Neural progenitor cell (in vitro differentiated cells): ENCODE data around the gene UMOD. TPM values are rescaled to one million over a fixed set of nuclear protein-coding genes. Genes with fewer than 3 reads are reported as not detected.
A peak's percentile ranks its signal among the peaks of the same experiment; 100 is the strongest.

ENCODE experiments used
- DNase-seq: peaks from one replicate; pipeline ENCODE4 v3.0.0-alpha.2; 2016; ENCODE audit warnings: low spot score
- H2AFZ ChIP-seq: fragments of 200-600 bp; sonication (generic); replicated peaks from 2 replicates; pipeline ENCODE4 v1.6.1; 2016; ENCODE audit warnings: antibody characterized with exemption
- H3F3A ChIP-seq: fragments of 200-600 bp; sonication (generic); 2 replicates; pipeline ENCODE4 v1.6.1; 2016; ENCODE audit warnings: antibody characterized with exemption, low read depth
- H3K27ac ChIP-seq: fragments of 200-600 bp; sonication (generic); 2 replicates; pipeline ENCODE4 v1.5.1; 2016; ENCODE audit warnings: mild to moderate bottlenecking
- H3K27me3 ChIP-seq: fragments of 200-600 bp; sonication (generic); 2 replicates; pipeline ENCODE4 v1.6.1; 2016; ENCODE audit warnings: mild to moderate bottlenecking, moderate library complexity
- H3K36me3 ChIP-seq: fragments of 200-600 bp; sonication (generic); 2 replicates; pipeline ENCODE4 v1.5.1; 2016
- H3K4me1 ChIP-seq: fragments of 200-600 bp; sonication (generic); 2 replicates; pipeline ENCODE4 v1.6.1; 2016; ENCODE audit warnings: mixed run types
- H3K4me2 ChIP-seq: fragments of 200-600 bp; sonication (generic); 2 replicates; pipeline ENCODE4 v1.6.1; 2016
- H3K4me3 ChIP-seq: fragments of 200-600 bp; sonication (generic); 2 replicates; pipeline ENCODE4 v1.5.1; 2016
- H3K79me2 ChIP-seq: fragments of 200-600 bp; sonication (generic); 2 replicates; pipeline ENCODE4 v1.6.1; 2016; ENCODE audit warnings: low read depth
- H3K9ac ChIP-seq: fragments of 200-600 bp; sonication (generic); 2 replicates; pipeline ENCODE4 v1.6.1; 2016
- H3K9me3 ChIP-seq: fragments of 200-600 bp; sonication (generic); 2 replicates; pipeline ENCODE4 v1.5.1; 2016; ENCODE audit warnings: low read depth
- H4K20me1 ChIP-seq: fragments of 200-600 bp; sonication (generic); 2 replicates; pipeline ENCODE4 v1.6.1; 2016; ENCODE audit warnings: low read depth
- H3K27ac Mint-ChIP-seq: 3 replicates; pipeline ENCODE4 v1.8.0; 2021; ENCODE audit warnings: mixed read lengths
- H3K27me3 Mint-ChIP-seq: 2 replicates; pipeline ENCODE4 v1.8.0; 2022; ENCODE audit warnings: low read depth, mild to moderate bottlenecking, inconsistent platforms, moderate library complexity, mixed read lengths; ENCODE audit not compliant: insufficient read depth
- H3K36me3 Mint-ChIP-seq: 3 replicates; pipeline ENCODE4 v1.8.0; 2021; ENCODE audit warnings: mixed read lengths
- H3K4me1 Mint-ChIP-seq: 3 replicates; pipeline ENCODE4 v1.8.0; 2021; ENCODE audit warnings: mixed read lengths
- H3K4me3 Mint-ChIP-seq: 3 replicates; pipeline ENCODE4 v1.8.0; 2021; ENCODE audit warnings: mild to moderate bottlenecking, moderate library complexity, mixed read lengths
- H3K9me3 Mint-ChIP-seq: 3 replicates; pipeline ENCODE4 v1.8.0; 2020; ENCODE audit warnings: mixed read lengths
- CTCF ChIP-seq: fragments of 200-600 bp; sonication (generic); IDR thresholded peaks from 2 replicates; pipeline ENCODE4 v1.5.1; 2017; ENCODE audit warnings: antibody characterized with exemption, mild to moderate bottlenecking
- EZH2 ChIP-seq: fragments of 200-600 bp; sonication (generic); IDR thresholded peaks from 2 replicates; pipeline ENCODE4 v1.6.1; 2017; ENCODE audit warnings: antibody characterized with exemption, mild to moderate bottlenecking, moderate library complexity
- EZH2phosphoT487 ChIP-seq: fragments of 200-600 bp; sonication (generic); IDR thresholded peaks from 2 replicates; pipeline ENCODE4 v1.6.1; 2017; ENCODE audit warnings: antibody characterized with exemption
- total RNA-seq: library from RNA; depleted of rRNA; stranded (reverse); fragments of >200 nt; gene quantifications from 2 replicates; pipeline ENCODE4 v1.2.3, GENCODE V29; 2015; ENCODE audit warnings: low replicate concordance

UMOD gene
- total RNA-seq, 1 donor from 2014 or later = not detected

GRCh38 chr16:20398603-20399002 is 46.1 kb upstream of the UMOD start:
- Mint-ChIP-seq H3K27ac (no peak overlapping the region), H3K27me3 (peaks cover under 1% of the 10 kb centered on the region), H3K4me3 (peak overlapping the region; percentile 27), H3K4me1 (peaks cover 22% of the 10 kb centered on the region), H3K9me3 (no peaks in the 10 kb centered on the region), H3K36me3 (no peaks in the 10 kb centered on the region)
- Histone ChIP-seq H3K9ac (no peak overlapping the region), H3K4me3 (no peak overlapping the region), H3K27ac (no peak overlapping the region), H3K27me3 (no peaks in the 10 kb centered on the region), H2AFZ (no peak overlapping the region), H3K9me3 (no peaks in the 10 kb centered on the region), H3K79me2 (no peaks in the 10 kb centered on the region), H3K4me1 (no peaks in the 10 kb centered on the region), H3K36me3 (no peaks in the 10 kb centered on the region), H3K4me2 (no peak overlapping the region), H4K20me1 (no peaks in the 10 kb centered on the region), H3F3A (no peaks in the 10 kb centered on the region)
- TF ChIP-seq EZH2phosphoT487 (no peak), EZH2 (no peak), CTCF (no peak)
- DNase-seq = no peak

- H3K27me3 ChIP-seq = no peaks in the 10 kb centered on the region
- no peak for DNase-seq
- TF ChIP-seq EZH2 = no peak
- no peak for TF ChIP-seq EZH2phosphoT487
- TF ChIP-seq CTCF = no peak
- no peak overlapping the region for H3K27ac Mint-ChIP-seq
- no peaks in the 10 kb centered on the region for H3K9me3 ChIP-seq
- no peak overlapping the region for H3K4me3 ChIP-seq
- no peak overlapping the region for H3K4me2 ChIP-seq
- H3K9ac ChIP-seq = no peak overlapping the region
- H4K20me1 ChIP-seq = no peaks in the 10 kb centered on the region
- H3K79me2 ChIP-seq = no peaks in the 10 kb centered on the region
- H3K36me3 Mint-ChIP-seq = no peaks in the 10 kb centered on the region
- no peaks in the 10 kb centered on the region for H3K36me3 ChIP-seq
- peaks cover 4% of the 10 kb centered on the region for H3K27me3 Mint-ChIP-seq
- H2AFZ ChIP-seq = no peak overlapping the region
- no peak overlapping the region for H3K27ac ChIP-seq
- H3K4me3 Mint-ChIP-seq = no peak overlapping the region
- H3K9me3 Mint-ChIP-seq = no peaks in the 10 kb centered on the region
- H3K4me1 ChIP-seq = no peaks in the 10 kb centered on the region
- peaks cover 30% of the 10 kb centered on the region for H3K4me1 Mint-ChIP-seq
- no peaks in the 10 kb centered on the region for H3F3A ChIP-seq
Observed at GRCh38 chr16:20397468-20398074, 45.1 kb upstream of the UMOD start.

- no peak for DNase-seq
- H2AFZ ChIP-seq = no peak overlapping the region
- Mint-ChIP-seq H3K4me1 (peaks cover 29% of the 10 kb centered on the region), H3K27ac (no peak overlapping the region), H3K4me3 (no peak overlapping the region), H3K27me3 (peaks cover 4% of the 10 kb centered on the region), H3K36me3 (no peaks in the 10 kb centered on the region), H3K9me3 (no peaks in the 10 kb centered on the region)
- H3K79me2 ChIP-seq = no peaks in the 10 kb centered on the region
- H3K9me3 ChIP-seq = no peaks in the 10 kb centered on the region
- H4K20me1 ChIP-seq = no peaks in the 10 kb centered on the region
- H3K27me3 ChIP-seq = no peaks in the 10 kb centered on the region
- TF ChIP-seq EZH2phosphoT487 (no peak), CTCF (no peak), EZH2 (no peak)
- no peak overlapping the region for H3K4me2 ChIP-seq
- no peak overlapping the region for H3K9ac ChIP-seq
- H3K4me1 ChIP-seq = no peaks in the 10 kb centered on the region
- H3K36me3 ChIP-seq = no peaks in the 10 kb centered on the region
- H3F3A ChIP-seq = no peaks in the 10 kb centered on the region
- H3K4me3 ChIP-seq = no peak overlapping the region
- no peak overlapping the region for H3K27ac ChIP-seq
Observed at GRCh38 chr16:20396846-20397467, 44.4 kb upstream of the UMOD start.
